Esophagus squamous epithelium (tissue), 4 donors: Measurements from ENCODE around the gene PSG11.
"Not testable (repeated sequence)": the region's sequence is repeated elsewhere in the genome, so short reads cannot be mapped to it uniquely, and the experiment has no call there.

Source experiments
- CTCF ChIP-seq, 6 experiments: fragments of 450-650 bp in 4 of 6; fragments of 200-600 bp in 2 of 6; sonication (generic) in 2 of 6; IDR thresholded peaks; one replicate each; pipeline ENCODE4 v1.5.1; 2016 to 2019; ENCODE audit warnings: antibody characterized with exemption in 6 of 6, mild to moderate bottlenecking in 4 of 6, moderate library complexity in 4 of 6
- POLR2A ChIP-seq, 4 donors: fragments of 450-650 bp; IDR thresholded peaks; one replicate each; pipeline ENCODE4 v1.6.1; 2017; ENCODE audit warnings: antibody characterized with exemption in 4 of 4, mild to moderate bottlenecking in 4 of 4, moderate library complexity in 3 of 4

- not testable (repeated sequence) for TF ChIP-seq CTCF, POLR2A (IDR thresholded peaks at IDR 0.05)
Measured at GRCh38 chr19:43022098-43022497, 4.2 kb downstream of the PSG11 start.
